Esophagus muscularis mucosa (tissue), 4 donors: ENCODE results near the gene SERPINB11.

Source experiments
- EP300 ChIP-seq: sonication (generic); formaldehyde crosslinking; IDR thresholded peaks from one replicate; pipeline ENCODE4 v1.6.1; 2017; ENCODE audit warnings: antibody characterized with exemption
- POLR2A ChIP-seq: fragments of 450-650 bp; IDR thresholded peaks from one replicate; pipeline ENCODE4 v1.6.1; 2017; ENCODE audit warnings: antibody characterized with exemption, moderate library complexity, mild to moderate bottlenecking, low read depth
- POLR2AphosphoS5 ChIP-seq, 2 donors: sonication (generic); formaldehyde crosslinking; IDR thresholded peaks; one replicate each; pipeline ENCODE4 v1.6.1; 2017; ENCODE audit warnings: antibody characterized with exemption in 2 of 2
- TF ChIP-seq, protein P1 (sequence below), 3 experiments: fragments of 200-600 bp in 2 of 3; fragments of 450-650 bp in 1 of 3; sonication (generic) in 2 of 3; IDR thresholded peaks; one replicate each; pipeline ENCODE4 v1.5.1; 2017 to 2019; ENCODE audit warnings: antibody characterized with exemption in 3 of 3, mild to moderate bottlenecking in 2 of 3, moderate library complexity in 1 of 3

GRCh38 chr18:63683152-63683551 lies 19.6 kb upstream of the SERPINB11 start:
- TF ChIP-seq, protein P1, sequence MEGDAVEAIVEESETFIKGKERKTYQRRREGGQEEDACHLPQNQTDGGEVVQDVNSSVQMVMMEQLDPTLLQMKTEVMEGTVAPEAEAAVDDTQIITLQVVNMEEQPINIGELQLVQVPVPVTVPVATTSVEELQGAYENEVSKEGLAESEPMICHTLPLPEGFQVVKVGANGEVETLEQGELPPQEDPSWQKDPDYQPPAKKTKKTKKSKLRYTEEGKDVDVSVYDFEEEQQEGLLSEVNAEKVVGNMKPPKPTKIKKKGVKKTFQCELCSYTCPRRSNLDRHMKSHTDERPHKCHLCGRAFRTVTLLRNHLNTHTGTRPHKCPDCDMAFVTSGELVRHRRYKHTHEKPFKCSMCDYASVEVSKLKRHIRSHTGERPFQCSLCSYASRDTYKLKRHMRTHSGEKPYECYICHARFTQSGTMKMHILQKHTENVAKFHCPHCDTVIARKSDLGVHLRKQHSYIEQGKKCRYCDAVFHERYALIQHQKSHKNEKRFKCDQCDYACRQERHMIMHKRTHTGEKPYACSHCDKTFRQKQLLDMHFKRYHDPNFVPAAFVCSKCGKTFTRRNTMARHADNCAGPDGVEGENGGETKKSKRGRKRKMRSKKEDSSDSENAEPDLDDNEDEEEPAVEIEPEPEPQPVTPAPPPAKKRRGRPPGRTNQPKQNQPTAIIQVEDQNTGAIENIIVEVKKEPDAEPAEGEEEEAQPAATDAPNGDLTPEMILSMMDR (IDR thresholded peaks at IDR 0.05) = no peak
- TF ChIP-seq POLR2A (no peak), POLR2AphosphoS5 (IDR thresholded peaks at IDR 0.05) (no peak), EP300 (no peak)
